Esophagus muscularis mucosa (tissue), 4 donors: ENCODE measurements around the gene RNASEH2A. TPM values are rescaled to one million over a fixed set of nuclear protein-coding genes. Genes with fewer than 3 reads are reported as not detected.

Experiments
- DNase-seq: peaks from one replicate; pipeline ENCODE4 v3.0.0-alpha.2; 2017; ENCODE audit errors: extremely low spot score
- H3K27ac ChIP-seq, 4 donors: fragments of 200-600 bp; sonication (generic); replicated peaks in 1 of 4; 1 replicate in 3 of 4; 2 replicates in 1 of 4; pipeline ENCODE4 v1.5.1; 2016 to 2019; ENCODE audit warnings: mild to moderate bottlenecking in 1 of 4
- H3K27me3 ChIP-seq, 4 donors: fragments of 200-600 bp; sonication (generic); one replicate each; pipeline versions ENCODE4 v1.5.1 to v1.6.0; 2016 to 2019
- H3K36me3 ChIP-seq, 4 donors: fragments of 200-600 bp; sonication (generic); one replicate each; pipeline ENCODE4 v1.5.1; 2016 to 2019
- H3K4me1 ChIP-seq, 4 donors: fragments of 200-600 bp; sonication (generic); one replicate each; pipeline ENCODE4 v1.5.1; 2016 to 2019
- H3K4me3 ChIP-seq, 4 donors: fragments of 200-600 bp; sonication (generic); 1 replicate in 2 of 4; 2 replicates in 2 of 4; pipeline ENCODE4 v1.5.1; 2016 to 2019; ENCODE audit warnings: mild to moderate bottlenecking in 4 of 4, moderate library complexity in 1 of 4
- H3K9me3 ChIP-seq, 4 donors: fragments of 200-600 bp; sonication (generic); 1 replicate in 3 of 4; 2 replicates in 1 of 4; pipeline ENCODE4 v1.5.1; 2016 to 2019
- CTCF ChIP-seq, 3 experiments: fragments of 200-600 bp in 2 of 3; fragments of 450-650 bp in 1 of 3; sonication (generic) in 2 of 3; IDR thresholded peaks; one replicate each; pipeline ENCODE4 v1.5.1; 2017 to 2019; ENCODE audit warnings: antibody characterized with exemption in 3 of 3, mild to moderate bottlenecking in 2 of 3, moderate library complexity in 1 of 3
- EP300 ChIP-seq: sonication (generic); formaldehyde crosslinking; IDR thresholded peaks from one replicate; pipeline ENCODE4 v1.6.1; 2017; ENCODE audit warnings: antibody characterized with exemption
- POLR2A ChIP-seq: fragments of 450-650 bp; IDR thresholded peaks from one replicate; pipeline ENCODE4 v1.6.1; 2017; ENCODE audit warnings: antibody characterized with exemption, moderate library complexity, mild to moderate bottlenecking, low read depth
- POLR2AphosphoS5 ChIP-seq, 2 donors: sonication (generic); formaldehyde crosslinking; IDR thresholded peaks; one replicate each; pipeline ENCODE4 v1.6.1; 2017; ENCODE audit warnings: antibody characterized with exemption in 2 of 2
- WGBS: methylation state at CpG from one replicate; pipeline ENCODE4 v1.1.5; 2018; 5-methylcytosine and 5-hydroxymethylcytosine counted together
- intact Hi-C: fragments of 100-400 bp; cut with DNase I; formaldehyde crosslinking; loops from one replicate; pipeline ENCODE4 v1.15.1; 2023
- total RNA-seq, 4 donors: library from RNA; depleted of rRNA; stranded (reverse); fragments of >200 nt; gene quantifications; one replicate each; pipeline versions ENCODE4 v1.1.0 to v1.2.1, GENCODE V29; 2016

The RNASEH2A gene
- total RNA-seq, 4 donors from 2014 or later: 2.7 to 6.6 (median 4.2) TPM

GRCh38 chr19:12777217-12778016 is 29.0 kb upstream of the RNASEH2A start:
- DNase-seq: no peak
- WGBS: 19% methylated on average over 23 of the region's 43 CpGs
- H3K36me3 ChIP-seq: peaks cover 0 to 5% (median 0%) of the 10 kb centered on the region in 4 donors
- no peak for TF ChIP-seq POLR2A
- TF ChIP-seq POLR2AphosphoS5 (IDR thresholded peaks at IDR 0.05): peak; percentile 63 to 84
- TF ChIP-seq EP300: no peak
- TF ChIP-seq CTCF (IDR thresholded peaks at IDR 0.05): peak in 2 of 3 experiments; percentile 98
- peak overlapping the region; percentile 94 to 96 (median 95) for H3K27ac ChIP-seq
- peaks cover 47 to 61% (median 53%) of the 10 kb centered on the region in 4 donors for H3K4me1 ChIP-seq
- no peaks in the 10 kb centered on the region for H3K27me3 ChIP-seq
- intact Hi-C loops: loop anchor here (1.0 kb wide), 1 partner anchor 19 kb away; no protein-coding TSS in a partner anchor
- H3K4me3 ChIP-seq: peak overlapping the region; percentile 61 to 77 (median 68)
- no peaks in the 10 kb centered on the region for H3K9me3 ChIP-seq

GRCh38 chr19:12778017-12778904 is 28.1 kb upstream of the RNASEH2A start:
- Histone ChIP-seq H3K27ac (peak overlapping the region; percentile 94 to 96 (median 95)), H3K4me1 (peaks cover 53 to 69% (median 58%) of the 10 kb centered on the region in 4 donors), H3K4me3 (peak overlapping the region; percentile 61 to 77 (median 68)), H3K27me3 (no peaks in the 10 kb centered on the region), H3K9me3 (no peaks in the 10 kb centered on the region), H3K36me3 (peaks cover 0 to 5% (median 0%) of the 10 kb centered on the region in 4 donors)
- WGBS: 6% methylated on average over 22 of the region's 44 CpGs
- intact Hi-C loops: no loop called here
- DNase-seq: no peak
- TF ChIP-seq POLR2AphosphoS5 (IDR thresholded peaks at IDR 0.05) (peak; percentile 55 to 74), POLR2A (no peak)

- 32% methylated on average over 4 of the region's 6 CpGs for WGBS
- H3K9me3 ChIP-seq: no peaks in the 10 kb centered on the region
- H3K36me3 ChIP-seq: peaks cover 0 to 5% (median 0%) of the 10 kb centered on the region in 4 donors
- DNase-seq: no peak
- H3K4me3 ChIP-seq: peak overlapping the region; percentile 61 to 77 (median 68)
- no peaks in the 10 kb centered on the region for H3K27me3 ChIP-seq
- intact Hi-C loops: no loop called here
- peaks cover 56 to 75% (median 62%) of the 10 kb centered on the region in 4 donors for H3K4me1 ChIP-seq
- H3K27ac ChIP-seq: peak overlapping the region; percentile 94 to 96 (median 95)
- TF ChIP-seq POLR2A (no peak), CTCF (IDR thresholded peaks at IDR 0.05) (no peak), POLR2AphosphoS5 (IDR thresholded peaks at IDR 0.05) (no peak), EP300 (no peak)
These were observed 27.6 kb upstream of the RNASEH2A start for GRCh38 chr19:12778905-12779161.

GRCh38 chr19:12779162-12779993 is 27.0 kb upstream of the RNASEH2A start:
- 58% methylated on average over 6 of the region's 15 CpGs for WGBS
- Histone ChIP-seq H3K9me3 (no peaks in the 10 kb centered on the region), H3K36me3 (peaks cover 0 to 1% (median 0%) of the 10 kb centered on the region in 4 donors), H3K4me3 (peak overlapping the region; percentile 61 to 77 (median 68)), H3K27ac (peak overlapping the region; percentile 94 to 96 (median 95)), H3K27me3 (no peaks in the 10 kb centered on the region), H3K4me1 (peaks cover 56 to 80% (median 68%) of the 10 kb centered on the region in 4 donors)
- DNase-seq: no peak
- intact Hi-C loops: no loop called here
- TF ChIP-seq POLR2AphosphoS5 (IDR thresholded peaks at IDR 0.05): peak; percentile 33 to 62
- no peak for TF ChIP-seq CTCF (IDR thresholded peaks at IDR 0.05)
